ENCODE results near the gene KCTD18. TPM values are rescaled to one million over a fixed set of nuclear protein-coding genes. Genes with fewer than 3 reads are reported as not detected.
A peak's percentile ranks its signal among the peaks of the same experiment; 100 is the strongest.

KCTD18 gene
- total and polyA plus RNA-seq, 2 experiments from 2014 or later = 15.6 to 27.7 TPM

- no peak for DNase-seq
- in situ Hi-C loops (cut with MboI) = no loop called here
- Histone ChIP-seq H3K27me3 (replicated peaks; ENCODE audit: insufficient read depth) (no peaks in the 10 kb centered on the region), H3K9ac (no peak overlapping the region), H3K9me2 (ENCODE audit: insufficient read depth) (no peaks in the 10 kb centered on the region), H3K4me1 (ENCODE audit: insufficient read depth) (peaks cover 16% of the 10 kb centered on the region), H3K4me3 (no peak overlapping the region), H3K4me2 (ENCODE audit: unreplicated experiment) (no peak overlapping the region), H2AFZ (no peak overlapping the region), H3K27ac (no peak overlapping the region), H4K20me1 (ENCODE audit: insufficient read depth) (no peaks in the 10 kb centered on the region), H3K79me2 (ENCODE audit: insufficient read depth) (no peaks in the 10 kb centered on the region), H3K36me3 (ENCODE audit: low read depth) (peaks cover 45% of the 10 kb centered on the region), H3K9me3 (ENCODE audit: low read depth) (no peaks in the 10 kb centered on the region), H3F3A (ENCODE audit: insufficient read depth) (peaks cover 30% of the 10 kb centered on the region)
- 93 to 94% methylated on average over 13 of the region's 13 CpGs for WGBS, 2 experiments (ENCODE audit: low coverage in 1 of 2, low lambda C conversion rate in 2 of 2, missing lambda C conversion rate in 2 of 2)
- no peak for TF ChIP-seq EZH2phosphoT487 (IDR thresholded peaks at IDR 0.05; ENCODE audit: insufficient read depth, low read depth)
- TF ChIP-seq EZH2 (IDR thresholded peaks at IDR 0.05; ENCODE audit: insufficient read depth, poor library complexity, severe bottlenecking) = no peak
Observed at GRCh38 chr2:200469708-200470211, 40.1 kb downstream of the KCTD18 start.

GRCh38 chr2:200467806-200468681 lies 41.8 kb downstream of the KCTD18 start:
- Histone ChIP-seq H3K79me2 (ENCODE audit: insufficient read depth) (no peaks in the 10 kb centered on the region), H3K27me3 (replicated peaks; ENCODE audit: insufficient read depth) (no peaks in the 10 kb centered on the region), H3K27ac (peak overlapping the region; percentile 79), H3K4me3 (no peak overlapping the region), H3F3A (ENCODE audit: insufficient read depth) (peaks cover 30% of the 10 kb centered on the region), H3K36me3 (ENCODE audit: low read depth) (peaks cover 45% of the 10 kb centered on the region), H3K4me2 (ENCODE audit: unreplicated experiment) (no peak overlapping the region), H3K9me3 (ENCODE audit: low read depth) (no peaks in the 10 kb centered on the region), H4K20me1 (ENCODE audit: insufficient read depth) (no peaks in the 10 kb centered on the region), H3K9me2 (ENCODE audit: insufficient read depth) (no peaks in the 10 kb centered on the region), H2AFZ (no peak overlapping the region), H3K9ac (peak overlapping the region; percentile 66), H3K4me1 (ENCODE audit: insufficient read depth) (peaks cover 16% of the 10 kb centered on the region)
- no peak for DNase-seq
- 71 to 80% methylated on average over 8 of the region's 8 CpGs for WGBS, 2 experiments (ENCODE audit: low coverage in 1 of 2, low lambda C conversion rate in 2 of 2, missing lambda C conversion rate in 2 of 2)
- in situ Hi-C loops (cut with MboI) = no loop called here
- TF ChIP-seq EZH2 (IDR thresholded peaks at IDR 0.05; ENCODE audit: insufficient read depth, poor library complexity, severe bottlenecking) = no peak
- TF ChIP-seq EZH2phosphoT487 (IDR thresholded peaks at IDR 0.05; ENCODE audit: insufficient read depth, low read depth) = no peak

GRCh38 chr2:200466425-200467418 lies 43.1 kb downstream of the KCTD18 start:
- Histone ChIP-seq H3K27me3 (replicated peaks; ENCODE audit: insufficient read depth) (no peaks in the 10 kb centered on the region), H3K4me2 (ENCODE audit: unreplicated experiment) (peak overlapping the region; percentile 67), H2AFZ (peak overlapping the region; percentile 63), H4K20me1 (ENCODE audit: insufficient read depth) (no peaks in the 10 kb centered on the region), H3F3A (ENCODE audit: insufficient read depth) (peaks cover 30% of the 10 kb centered on the region), H3K9ac (peak overlapping the region; percentile 66), H3K9me3 (ENCODE audit: low read depth) (no peaks in the 10 kb centered on the region), H3K27ac (peak overlapping the region; percentile 79), H3K4me3 (peak overlapping the region; percentile 30), H3K9me2 (ENCODE audit: insufficient read depth) (no peaks in the 10 kb centered on the region), H3K79me2 (ENCODE audit: insufficient read depth) (no peaks in the 10 kb centered on the region), H3K36me3 (ENCODE audit: low read depth) (peaks cover 37% of the 10 kb centered on the region), H3K4me1 (ENCODE audit: insufficient read depth) (peaks cover 16% of the 10 kb centered on the region)
- 24 to 25% methylated on average over 12 of the region's 12 CpGs for whole genome bisulfite sequencing, 2 experiments (ENCODE audit: low coverage in 1 of 2, low lambda C conversion rate in 2 of 2, missing lambda C conversion rate in 2 of 2)
- TF ChIP-seq EZH2phosphoT487 (IDR thresholded peaks at IDR 0.05; ENCODE audit: insufficient read depth, low read depth) (no peak), EZH2 (IDR thresholded peaks at IDR 0.05; ENCODE audit: insufficient read depth, poor library complexity, severe bottlenecking) (no peak)
- in situ Hi-C loops (cut with MboI) = no loop called here
- DNase-seq = peak; percentile 88

GRCh38 chr2:200463452-200463851 lies 46.4 kb downstream of the KCTD18 start:
- Histone ChIP-seq H3K4me3 (no peak overlapping the region), H3K4me2 (ENCODE audit: unreplicated experiment) (no peak overlapping the region), H4K20me1 (ENCODE audit: insufficient read depth) (no peaks in the 10 kb centered on the region), H3K27me3 (replicated peaks; ENCODE audit: insufficient read depth) (no peaks in the 10 kb centered on the region), H3K79me2 (ENCODE audit: insufficient read depth) (no peaks in the 10 kb centered on the region), H3K36me3 (ENCODE audit: low read depth) (peaks cover 28% of the 10 kb centered on the region; the same call in 1 of the 2 replicates), H3K9ac (no peak overlapping the region), H3K27ac (no peak overlapping the region), H3K9me3 (ENCODE audit: low read depth) (no peaks in the 10 kb centered on the region), H3F3A (ENCODE audit: insufficient read depth) (peaks cover 24% of the 10 kb centered on the region), H3K9me2 (ENCODE audit: insufficient read depth) (no peaks in the 10 kb centered on the region), H3K4me1 (ENCODE audit: insufficient read depth) (peaks cover 16% of the 10 kb centered on the region), H2AFZ (no peak overlapping the region)
- in situ Hi-C loops (cut with MboI) = no loop called here
- 100% methylated on average over 2 of the region's 2 CpGs for WGBS, 2 experiments (ENCODE audit: low coverage in 1 of 2, low lambda C conversion rate in 2 of 2, missing lambda C conversion rate in 2 of 2)
- no peak for TF ChIP-seq EZH2phosphoT487 (IDR thresholded peaks at IDR 0.05; ENCODE audit: insufficient read depth, low read depth)
- no peak for TF ChIP-seq EZH2 (IDR thresholded peaks at IDR 0.05; ENCODE audit: insufficient read depth, poor library complexity, severe bottlenecking)
- DNase-seq = no peak
